HUES6 (cell line): ENCODE data around the gene NRIP1.
A peak's percentile ranks its signal among the peaks of the same experiment; 100 is the strongest.

Experiments used
- H3K27ac ChIP-seq: 2 replicates; pipeline ENCODE4 v1.7.0; 2013; ENCODE audit warnings: low read depth, mild to moderate bottlenecking, low read length, inconsistent platforms
- H3K27me3 ChIP-seq: 2 replicates; pipeline ENCODE4 v1.6.1; 2013; ENCODE audit warnings: low read length; ENCODE audit not compliant: control insufficient read depth, insufficient read depth
- H3K36me3 ChIP-seq: 2 replicates; pipeline ENCODE4 v1.6.1; 2013; ENCODE audit warnings: low read length; ENCODE audit not compliant: control insufficient read depth, insufficient read depth
- H3K4me1 ChIP-seq: 2 replicates; pipeline ENCODE4 v1.6.1; 2013; ENCODE audit warnings: low read length; ENCODE audit not compliant: control insufficient read depth, insufficient read depth
- H3K4me3 ChIP-seq: 2 replicates; pipeline ENCODE4 v1.5.1; 2013; ENCODE audit warnings: low read depth, low read length
- H3K9ac ChIP-seq: one replicate; pipeline ENCODE4 v1.6.1; 2013; ENCODE audit warnings: mild to moderate bottlenecking, low read length
- H3K9me3 ChIP-seq: 2 replicates; pipeline ENCODE4 v1.6.1; 2013; ENCODE audit warnings: low read depth, low read length; ENCODE audit not compliant: control insufficient read depth, insufficient read depth

NRIP1 gene

GRCh38 chr21:14917762-14918161 lies 147.0 kb downstream of the NRIP1 start:
- H3K9me3 ChIP-seq, result no peaks in the 10 kb centered on the region
- no peaks in the 10 kb centered on the region for H3K27me3 ChIP-seq
- no peak overlapping the region for H3K4me3 ChIP-seq
- no peaks in the 10 kb centered on the region for H3K36me3 ChIP-seq
- peaks cover 32% of the 10 kb centered on the region for H3K4me1 ChIP-seq
- H3K9ac ChIP-seq, result no peak overlapping the region
- no peak overlapping the region for H3K27ac ChIP-seq

- Histone ChIP-seq H3K36me3 (no peaks in the 10 kb centered on the region), H3K4me3 (peak overlapping the region; percentile 32; the same call in 1 of the 2 replicates), H3K9ac (peak overlapping the region; percentile 54), H3K9me3 (no peaks in the 10 kb centered on the region), H3K4me1 (peaks cover 41% of the 10 kb centered on the region), H3K27me3 (no peaks in the 10 kb centered on the region), H3K27ac (peak overlapping the region; percentile 84)
Observed at GRCh38 chr21:14916676-14917141, 148.1 kb downstream of the NRIP1 start.

- Histone ChIP-seq H3K27ac (no peak overlapping the region), H3K9ac (no peak overlapping the region), H3K27me3 (no peaks in the 10 kb centered on the region), H3K36me3 (no peaks in the 10 kb centered on the region), H3K4me3 (no peak overlapping the region), H3K4me1 (peaks cover 48% of the 10 kb centered on the region), H3K9me3 (no peaks in the 10 kb centered on the region)
Observed at GRCh38 chr21:14913638-14914037, 151.2 kb downstream of the NRIP1 start.

GRCh38 chr21:14911351-14911750 lies 153.4 kb downstream of the NRIP1 start:
- H3K4me3 ChIP-seq, result no peak overlapping the region
- H3K9ac ChIP-seq, result no peak overlapping the region
- H3K36me3 ChIP-seq, result no peaks in the 10 kb centered on the region
- no peaks in the 10 kb centered on the region for H3K9me3 ChIP-seq
- H3K27me3 ChIP-seq, result no peaks in the 10 kb centered on the region
- H3K4me1 ChIP-seq, result peaks cover 30% of the 10 kb centered on the region
- no peak overlapping the region for H3K27ac ChIP-seq
